ENCODE results near the gene TRIM33. TPM values are rescaled to one million over a fixed set of nuclear protein-coding genes. Genes with fewer than 3 reads are reported as not detected.

TRIM33 gene
- total and polyA plus RNA-seq, 2 of the 13 experiments (the other 11 are each of a cell fraction or from before 2014, with no cell fraction given), result 35.5 to 42.2 TPM

DNA sequence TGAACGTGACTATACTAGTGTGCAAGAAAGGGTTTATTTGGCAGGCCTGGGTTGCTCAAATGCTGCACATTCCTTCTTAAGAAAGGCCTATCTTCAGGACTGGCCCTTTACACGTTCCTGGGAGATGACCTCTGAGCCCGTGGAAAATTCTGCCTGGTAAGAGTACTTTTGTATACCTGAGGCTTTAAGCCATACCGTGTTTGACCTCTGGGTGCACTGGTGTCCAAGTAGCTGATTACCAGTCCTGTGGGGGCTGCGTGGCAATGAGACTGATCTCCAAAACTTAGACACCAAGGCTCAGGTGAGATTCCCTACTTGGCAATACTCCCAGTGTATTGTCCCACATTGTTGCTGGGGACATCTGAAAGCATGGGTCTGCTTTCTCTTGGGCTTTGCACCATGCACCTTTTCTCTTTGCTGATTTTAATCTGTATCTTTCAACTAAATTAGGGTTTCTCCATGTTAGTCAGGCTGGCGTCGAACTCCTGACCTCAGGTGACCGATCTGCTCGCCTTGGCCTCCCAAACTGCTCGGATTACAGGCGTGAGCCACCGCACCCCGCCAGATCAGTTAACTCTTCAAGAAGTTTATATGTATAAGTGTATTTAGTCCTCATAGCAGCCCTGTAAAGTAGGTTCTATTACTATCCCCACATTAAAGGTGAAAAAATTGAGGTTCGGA, 44.5 kb downstream of the TRIM33 start (continued):
- no peak for TF ChIP-seq REPIN1 (CRISPR knock-in tag; IDR thresholded peaks at IDR 0.05; ENCODE audit: borderline replicate concordance, low read depth)
- TF ChIP-seq NR2F6 (IDR thresholded peaks at IDR 0.05), result peak; percentile 50
- no peak; the same call in 1 of the 2 replicates for TF ChIP-seq NR2F6 (CRISPR knock-in tag; IDR thresholded peaks at IDR 0.05)
- 0 out of 2 replicates have a peak, but pooled peaks have one; percentile 41 for TF ChIP-seq PATZ1 (CRISPR knock-in tag; IDR thresholded peaks at IDR 0.05)
- no peak for TF ChIP-seq RNF219 (CRISPR knock-in tag; IDR thresholded peaks at IDR 0.05)
- no peak for TF ChIP-seq TFDP2 (CRISPR knock-in tag; IDR thresholded peaks at IDR 0.05)
- 0 out of 2 replicates have a peak, but pooled peaks have one; percentile 21 for TF ChIP-seq GABPB1 (CRISPR knock-in tag; IDR thresholded peaks at IDR 0.05)
- TF ChIP-seq NCOR1 (IDR thresholded peaks at IDR 0.05; ENCODE audit: borderline replicate concordance, low read length), result peak; percentile 40; the same call in 1 of the 2 replicates
- no peak for TF ChIP-seq ATF7-NPFF (CRISPR knock-in tag; IDR thresholded peaks at IDR 0.05; ENCODE audit: low read depth)
- TF ChIP-seq DR1 (CRISPR knock-in tag; IDR thresholded peaks at IDR 0.05), result no peak
- 0 out of 2 replicates have a peak, but pooled peaks have one; percentile 13 for TF ChIP-seq NR2F2 (IDR thresholded peaks at IDR 0.05; ENCODE audit: borderline replicate concordance, low read depth)
- peak; percentile 32 for TF ChIP-seq RXRB (CRISPR knock-in tag; IDR thresholded peaks at IDR 0.05; ENCODE audit: borderline replicate concordance)
- peak; percentile 55; the same call in 1 of the 2 replicates for TF ChIP-seq TBX2 (CRISPR knock-in tag; IDR thresholded peaks at IDR 0.05; ENCODE audit: borderline replicate concordance)
- TF ChIP-seq PCBP2 (optimal IDR thresholded peaks at IDR 0.05; ENCODE audit: low read depth, low read length, poor library complexity, severe bottlenecking), result no peak
- no peak for TF ChIP-seq MAFK (conservative IDR thresholded peaks at IDR 0.05 in 1 of 2, IDR thresholded peaks at IDR 0.05 in 1 of 2; ENCODE audit: low read length in 2 of 2)
- no peak for TF ChIP-seq HOXA7 (CRISPR knock-in tag; IDR thresholded peaks at IDR 0.05)
- no peak for TF ChIP-seq NR1H2 (CRISPR knock-in tag; IDR thresholded peaks at IDR 0.05; ENCODE audit: borderline replicate concordance, low read depth)
- TF ChIP-seq, protein P1, sequence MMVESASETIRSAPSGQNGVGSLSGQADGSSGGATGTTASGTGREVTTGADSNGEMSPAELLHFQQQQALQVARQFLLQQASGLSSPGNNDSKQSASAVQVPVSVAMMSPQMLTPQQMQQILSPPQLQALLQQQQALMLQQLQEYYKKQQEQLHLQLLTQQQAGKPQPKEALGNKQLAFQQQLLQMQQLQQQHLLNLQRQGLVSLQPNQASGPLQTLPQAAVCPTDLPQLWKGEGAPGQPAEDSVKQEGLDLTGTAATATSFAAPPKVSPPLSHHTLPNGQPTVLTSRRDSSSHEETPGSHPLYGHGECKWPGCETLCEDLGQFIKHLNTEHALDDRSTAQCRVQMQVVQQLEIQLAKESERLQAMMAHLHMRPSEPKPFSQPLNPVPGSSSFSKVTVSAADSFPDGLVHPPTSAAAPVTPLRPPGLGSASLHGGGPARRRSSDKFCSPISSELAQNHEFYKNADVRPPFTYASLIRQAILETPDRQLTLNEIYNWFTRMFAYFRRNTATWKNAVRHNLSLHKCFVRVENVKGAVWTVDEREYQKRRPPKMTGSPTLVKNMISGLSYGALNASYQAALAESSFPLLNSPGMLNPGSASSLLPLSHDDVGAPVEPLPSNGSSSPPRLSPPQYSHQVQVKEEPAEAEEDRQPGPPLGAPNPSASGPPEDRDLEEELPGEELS (CRISPR knock-in tag; IDR thresholded peaks at IDR 0.05), result peak; percentile 41; the same call in 1 of the 2 replicates
- no peak for TF ChIP-seq ZNF496 (CRISPR knock-in tag; IDR thresholded peaks at IDR 0.05; ENCODE audit: insufficient replicate concordance)
- no peak for TF ChIP-seq ZNF704 (CRISPR knock-in tag; IDR thresholded peaks at IDR 0.05; ENCODE audit: borderline replicate concordance)
- TF ChIP-seq ZNF644 (CRISPR knock-in tag; IDR thresholded peaks at IDR 0.05; ENCODE audit: low read depth), result peak; percentile 3; the same call in 1 of the 2 replicates
